GM12878 (cell line): Measurements from ENCODE around the gene VGLL3. TPM values are rescaled to one million over a fixed set of nuclear protein-coding genes. Genes with fewer than 3 reads are reported as not detected.

Experiments used
- ATAC-seq: fragments of 200-7000 bp; cut with Tn5 transposase; 3 replicates; pipeline ENCODE4 v1.9.1; 2020; ENCODE audit warnings: mild to moderate bottlenecking, moderate library complexity
- BruUV-seq: library from RNA; stranded (reverse); fragments of 400-500 nt; replicated peaks from 2 replicates; lab custom pipeline; 2021; lab: Mats Ljungman, UMichigan
- CTCF ChIA-PET: fragments of 300-600 bp; sonication (Branson Sonifier 250); formaldehyde crosslinking; extraction: SDS; loops from one replicate; lab custom pipeline; 2021; ENCODE audit warnings: inconsistent platforms; lab: Yijun Ruan, JAX
- POLR2A ChIA-PET: fragments of 350-600 bp; formaldehyde crosslinking; extraction: SDS; loops from one replicate; lab custom pipeline; 2021; ENCODE audit warnings: inconsistent platforms; lab: Charles Lee
- RAD21 ChIA-PET: fragments of 300-600 bp; sonication (Branson Sonifier 250); formaldehyde crosslinking; loops from one replicate; lab custom pipeline; 2023; ENCODE audit warnings: antibody characterized with exemption; ENCODE audit not compliant: unreplicated experiment; lab: Charles Lee
- SMC1A ChIA-PET: fragments of 300-600 bp; sonication (Branson Sonifier 250); formaldehyde crosslinking; loops from one replicate; lab custom pipeline; 2023; ENCODE audit not compliant: unreplicated experiment, uncharacterized antibody; lab: Charles Lee
- DNase-seq: peaks from one replicate; pipeline ENCODE4 v3.0.0-alpha.2; 2011; ENCODE audit warnings: low read depth, low spot score
- FAIRE-seq: peaks from 3 replicates; lab custom pipeline; 2011; peaks lifted over from hg19 to GRCh38; lab: Jason Lieb, UNC
- H2AFZ ChIP-seq: 2 replicates; pipeline ENCODE4 v1.6.0; 2011; ENCODE audit warnings: low read depth, low read length, control low read depth; ENCODE audit not compliant: control insufficient read depth
- H3K27ac ChIP-seq: 2 replicates; pipeline ENCODE4 v1.5.1; 2011; ENCODE audit warnings: control low read depth; ENCODE audit not compliant: control insufficient read depth, insufficient read depth
- H3K27me3 ChIP-seq, 2 experiments: replicated peaks in 1 of 2; 2 replicates each; pipeline versions ENCODE4 v1.6.0 to v1.6.1; 2011; ENCODE audit warnings: low read length in 1 of 2; ENCODE audit not compliant: control insufficient read depth in 2 of 2, insufficient read depth in 2 of 2
- H3K36me3 ChIP-seq, 2 experiments: 2 replicates each; pipeline ENCODE4 v1.5.1; 2011; ENCODE audit warnings: low read length in 1 of 2; ENCODE audit not compliant: control insufficient read depth in 2 of 2, insufficient read depth in 2 of 2
- H3K4me1 ChIP-seq: 2 replicates; pipeline ENCODE4 v1.6.1; 2011; ENCODE audit warnings: mild to moderate bottlenecking, low read length, moderate library complexity, mixed read lengths; ENCODE audit not compliant: control insufficient read depth, insufficient read depth
- H3K4me2 ChIP-seq: 2 replicates; pipeline ENCODE4 v1.6.0; 2011; ENCODE audit warnings: control low read depth; ENCODE audit not compliant: control insufficient read depth, insufficient read depth
- H3K4me3 ChIP-seq: fragments of 200-600 bp; sonication (generic); 2 replicates; pipeline ENCODE4 v1.5.1; 2016
- H3K79me2 ChIP-seq: 2 replicates; pipeline ENCODE4 v1.6.0; 2011; ENCODE audit warnings: low read length; ENCODE audit not compliant: control insufficient read depth, insufficient read depth
- H3K9ac ChIP-seq: 2 replicates; pipeline ENCODE4 v1.8.0; 2011; ENCODE audit warnings: low read length, control low read depth, mixed read lengths; ENCODE audit not compliant: control insufficient read depth, insufficient read depth
- H3K9me3 ChIP-seq: replicated peaks from 3 replicates; pipeline ENCODE4 v1.5.1; 2011; ENCODE audit warnings: mild to moderate bottlenecking, low read length; ENCODE audit not compliant: control insufficient read depth, insufficient read depth
- H4K20me1 ChIP-seq: 2 replicates; pipeline ENCODE4 v1.6.0; 2011; ENCODE audit not compliant: control insufficient read depth, insufficient read depth
- BCL11A ChIP-seq: IDR thresholded peaks from 2 replicates; pipeline ENCODE4 v1.6.1; 2011; ENCODE audit warnings: low read depth, low read length
- BHLHE40 ChIP-seq, 2 experiments: fragments of 450-650 bp in 1 of 2; IDR thresholded peaks; 2 replicates each; pipeline ENCODE4 v1.6.1; 2011 to 2017; ENCODE audit warnings: low read depth in 2 of 2, borderline replicate concordance in 1 of 2, improper control_type of control experiment in 1 of 2, low read length in 1 of 2, mild to moderate bottlenecking in 1 of 2
- BMI1 ChIP-seq: fragments of 450-650 bp; IDR thresholded peaks from 2 replicates; pipeline ENCODE4 v1.6.1; 2016; ENCODE audit warnings: mild to moderate bottlenecking, moderate library complexity, borderline replicate concordance
- DPF2 ChIP-seq: fragments of 450-650 bp; IDR thresholded peaks from 2 replicates; pipeline ENCODE4 v1.6.1; 2017; ENCODE audit warnings: mild to moderate bottlenecking
- ETV6 ChIP-seq, 2 experiments: fragments of 450-650 bp in 1 of 2; IDR thresholded peaks in 1 of 2; conservative IDR thresholded peaks in 1 of 2; 2 replicates each; pipeline ENCODE4 v1.6.1; 2014; ENCODE audit warnings: antibody characterized with exemption in 1 of 2, borderline replicate concordance in 1 of 2, low read depth in 1 of 2, mild to moderate bottlenecking in 1 of 2, moderate library complexity in 1 of 2
- NRF1 ChIP-seq: conservative IDR thresholded peaks from 2 replicates; pipeline ENCODE4 v1.6.1; 2011; ENCODE audit warnings: mild to moderate bottlenecking, low read depth, low read length, improper control_type of control experiment
- POLR2AphosphoS2 ChIP-seq: IDR thresholded peaks from 2 replicates; pipeline ENCODE4 v1.6.1; 2011; ENCODE audit warnings: low read depth, mild to moderate bottlenecking, low read length, improper control_type of control experiment, moderate library complexity
- RELA ChIP-seq: fragments of 450-650 bp; IDR thresholded peaks from 2 replicates; pipeline ENCODE4 v1.8.0; 2014; ENCODE audit warnings: borderline replicate concordance; ENCODE audit not compliant: partially characterized antibody
- STAT3 ChIP-seq: IDR thresholded peaks from 2 replicates; pipeline ENCODE4 v1.6.1; 2011; ENCODE audit warnings: low read depth, low read length, improper control_type of control experiment
- ZNF24 ChIP-seq: fragments of 450-650 bp; IDR thresholded peaks from 2 replicates; pipeline ENCODE4 v1.6.1; 2017; ENCODE audit warnings: antibody characterized with exemption, mild to moderate bottlenecking
- WGBS: methylation state at CpG from one replicate; pipeline ENCODE4 v1.1.6; 2016; ENCODE audit warnings: low lambda C conversion rate; ENCODE audit not compliant: insufficient replicate concordance, insufficient coverage; ENCODE audit errors: missing lambda C conversion rate; 5-methylcytosine and 5-hydroxymethylcytosine counted together
- in situ Hi-C: fragments of 300-500 bp; cut with MboI; formaldehyde crosslinking; loops from 9 replicates; pipeline ENCODE4 v1.14.3; 2018; ENCODE audit warnings: mixed read lengths
- intact Hi-C: fragments of 100-400 bp; cut with micrococcal nuclease; formaldehyde crosslinking; loops from one replicate; pipeline ENCODE4 v1.14.2; 2022; ENCODE audit not compliant: unreplicated experiment
- polyA plus RNA-seq, 11 experiments: library from polyadenylated mRNA; depleted of rRNA in 4 of 11; unstranded in 6 of 11; stranded (reverse) in 5 of 11; fragments of >200 nt; fragmentation: Nextera tagmentation in 4 of 11; fragmentation: Illumina TruSeq in 1 of 11; extraction: Ambion mirVana in 4 of 11; extraction: Trizol in 1 of 11; gene quantifications; 1 replicate in 1 of 11; 2 replicates in 10 of 11; pipeline versions ENCODE4 v1.2.1 to v1.2.3, GENCODE V29; 2011 to 2016; ENCODE audit warnings: inconsistent platforms in 2 of 11, missing spikeins in 2 of 11, low read depth in 1 of 11
- total RNA-seq, 4 experiments: library from RNA; depleted of rRNA in 3 of 4; stranded (reverse); fragments of >200 nt in 3 of 4; fragmentation: Illumina TruSeq in 1 of 4; extraction: Trizol in 1 of 4; gene quantifications; 2 replicates each; pipeline versions ENCODE4 v1.2.1 to v1.2.3, GENCODE V29; 2013 to 2021
- TF ChIP-seq, protein P1 (sequence below): fragments of 450-650 bp; IDR thresholded peaks from 2 replicates; pipeline ENCODE4 v1.6.1; 2017; ENCODE audit warnings: antibody characterized with exemption, mild to moderate bottlenecking, moderate library complexity
- TF ChIP-seq, protein P2 (sequence below): IDR thresholded peaks from 2 replicates; pipeline ENCODE4 v1.6.1; 2012; ENCODE audit warnings: low read length, inconsistent platforms
- TF ChIP-seq, protein P3 (sequence below): fragments of 450-650 bp; IDR thresholded peaks from 2 replicates; pipeline ENCODE4 v1.6.1; 2014; ENCODE audit warnings: mild to moderate bottlenecking
- TF ChIP-seq, protein P4 (sequence below): fragments of 150-350 bp; IDR thresholded peaks from 2 replicates; pipeline ENCODE4 v1.6.1; 2016; ENCODE audit warnings: low read depth, low read length

VGLL3 gene
- total and polyA plus RNA-seq, 10 of the 15 experiments (the other 5 are each of a cell fraction or from before 2014, with no cell fraction given) = 0.05 TPM; not detected in 9

DNA sequence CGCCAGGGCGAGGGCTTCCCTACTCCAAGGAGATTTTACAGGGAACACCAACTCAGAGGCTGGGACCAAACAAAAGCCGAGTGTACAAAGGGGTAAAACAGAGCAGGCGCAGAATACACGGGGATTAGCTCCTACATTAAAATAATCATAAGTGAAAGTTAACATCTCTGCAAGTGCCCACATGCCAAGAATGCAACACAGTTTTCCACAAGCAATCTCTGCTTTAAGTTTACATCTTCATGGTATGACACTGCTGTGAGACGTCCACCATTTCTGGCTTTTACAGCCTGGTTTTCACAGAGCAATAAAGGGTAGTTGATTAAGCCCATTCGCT is 500 bp upstream of the VGLL3 start:
- H3K9ac ChIP-seq = no peak overlapping the region
- in situ Hi-C loops = no loop called here
- DNase-seq = no peak

More for the DNA sequence above, 500 bp upstream of the VGLL3 start:
- CTCF ChIA-PET = no interaction called here
- Histone ChIP-seq H3K9me3 (no peaks in the 10 kb centered on the region), H4K20me1 (no peaks in the 10 kb centered on the region), H3K27ac (no peak overlapping the region), H3K4me2 (no peak overlapping the region), H3K79me2 (no peaks in the 10 kb centered on the region), H2AFZ (no peak overlapping the region), H3K4me3 (no peak overlapping the region), H3K36me3 (no peaks in the 10 kb centered on the region), H3K4me1 (no peaks in the 10 kb centered on the region), H3K27me3 (peaks cover 2 to 9% of the 10 kb centered on the region in 2 experiments; a peak in 3 of 4 replicates)
- no TSS peak for BruUV-seq
- ATAC-seq (no peak), FAIRE-seq (no peak)
- POLR2A ChIA-PET = no interaction called here
- intact Hi-C loops = no loop called here
- no peak for TF ChIP-seq BMI1
- TF ChIP-seq, protein P1, sequence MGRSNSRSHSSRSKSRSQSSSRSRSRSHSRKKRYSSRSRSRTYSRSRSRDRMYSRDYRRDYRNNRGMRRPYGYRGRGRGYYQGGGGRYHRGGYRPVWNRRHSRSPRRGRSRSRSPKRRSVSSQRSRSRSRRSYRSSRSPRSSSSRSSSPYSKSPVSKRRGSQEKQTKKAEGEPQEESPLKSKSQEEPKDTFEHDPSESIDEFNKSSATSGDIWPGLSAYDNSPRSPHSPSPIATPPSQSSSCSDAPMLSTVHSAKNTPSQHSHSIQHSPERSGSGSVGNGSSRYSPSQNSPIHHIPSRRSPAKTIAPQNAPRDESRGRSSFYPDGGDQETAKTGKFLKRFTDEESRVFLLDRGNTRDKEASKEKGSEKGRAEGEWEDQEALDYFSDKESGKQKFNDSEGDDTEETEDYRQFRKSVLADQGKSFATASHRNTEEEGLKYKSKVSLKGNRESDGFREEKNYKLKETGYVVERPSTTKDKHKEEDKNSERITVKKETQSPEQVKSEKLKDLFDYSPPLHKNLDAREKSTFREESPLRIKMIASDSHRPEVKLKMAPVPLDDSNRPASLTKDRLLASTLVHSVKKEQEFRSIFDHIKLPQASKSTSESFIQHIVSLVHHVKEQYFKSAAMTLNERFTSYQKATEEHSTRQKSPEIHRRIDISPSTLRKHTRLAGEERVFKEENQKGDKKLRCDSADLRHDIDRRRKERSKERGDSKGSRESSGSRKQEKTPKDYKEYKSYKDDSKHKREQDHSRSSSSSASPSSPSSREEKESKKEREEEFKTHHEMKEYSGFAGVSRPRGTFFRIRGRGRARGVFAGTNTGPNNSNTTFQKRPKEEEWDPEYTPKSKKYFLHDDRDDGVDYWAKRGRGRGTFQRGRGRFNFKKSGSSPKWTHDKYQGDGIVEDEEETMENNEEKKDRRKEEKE = no peak
- TF ChIP-seq NRF1 = no peak
- no peak for TF ChIP-seq STAT3
- no peak for TF ChIP-seq DPF2
- no peak for TF ChIP-seq POLR2AphosphoS2
- TF ChIP-seq, protein P2, sequence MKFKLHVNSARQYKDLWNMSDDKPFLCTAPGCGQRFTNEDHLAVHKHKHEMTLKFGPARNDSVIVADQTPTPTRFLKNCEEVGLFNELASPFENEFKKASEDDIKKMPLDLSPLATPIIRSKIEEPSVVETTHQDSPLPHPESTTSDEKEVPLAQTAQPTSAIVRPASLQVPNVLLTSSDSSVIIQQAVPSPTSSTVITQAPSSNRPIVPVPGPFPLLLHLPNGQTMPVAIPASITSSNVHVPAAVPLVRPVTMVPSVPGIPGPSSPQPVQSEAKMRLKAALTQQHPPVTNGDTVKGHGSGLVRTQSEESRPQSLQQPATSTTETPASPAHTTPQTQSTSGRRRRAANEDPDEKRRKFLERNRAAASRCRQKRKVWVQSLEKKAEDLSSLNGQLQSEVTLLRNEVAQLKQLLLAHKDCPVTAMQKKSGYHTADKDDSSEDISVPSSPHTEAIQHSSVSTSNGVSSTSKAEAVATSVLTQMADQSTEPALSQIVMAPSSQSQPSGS = no peak
- TF ChIP-seq ZNF24 = no peak
- no peak for TF ChIP-seq ETV6 (conservative IDR thresholded peaks at IDR 0.05 in 1 of 2, IDR thresholded peaks at IDR 0.05 in 1 of 2; ENCODE audit: borderline replicate concordance in 1 of 2, low read depth in 1 of 2)
- TF ChIP-seq, protein P3, sequence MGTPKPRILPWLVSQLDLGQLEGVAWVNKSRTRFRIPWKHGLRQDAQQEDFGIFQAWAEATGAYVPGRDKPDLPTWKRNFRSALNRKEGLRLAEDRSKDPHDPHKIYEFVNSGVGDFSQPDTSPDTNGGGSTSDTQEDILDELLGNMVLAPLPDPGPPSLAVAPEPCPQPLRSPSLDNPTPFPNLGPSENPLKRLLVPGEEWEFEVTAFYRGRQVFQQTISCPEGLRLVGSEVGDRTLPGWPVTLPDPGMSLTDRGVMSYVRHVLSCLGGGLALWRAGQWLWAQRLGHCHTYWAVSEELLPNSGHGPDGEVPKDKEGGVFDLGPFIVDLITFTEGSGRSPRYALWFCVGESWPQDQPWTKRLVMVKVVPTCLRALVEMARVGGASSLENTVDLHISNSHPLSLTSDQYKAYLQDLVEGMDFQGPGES = no peak
- no peak for TF ChIP-seq BHLHE40 (IDR thresholded peaks at IDR 0.05; ENCODE audit: borderline replicate concordance in 1 of 2, low read depth in 2 of 2, low read length in 1 of 2)
- no peak for TF ChIP-seq RELA
- TF ChIP-seq, protein P4, sequence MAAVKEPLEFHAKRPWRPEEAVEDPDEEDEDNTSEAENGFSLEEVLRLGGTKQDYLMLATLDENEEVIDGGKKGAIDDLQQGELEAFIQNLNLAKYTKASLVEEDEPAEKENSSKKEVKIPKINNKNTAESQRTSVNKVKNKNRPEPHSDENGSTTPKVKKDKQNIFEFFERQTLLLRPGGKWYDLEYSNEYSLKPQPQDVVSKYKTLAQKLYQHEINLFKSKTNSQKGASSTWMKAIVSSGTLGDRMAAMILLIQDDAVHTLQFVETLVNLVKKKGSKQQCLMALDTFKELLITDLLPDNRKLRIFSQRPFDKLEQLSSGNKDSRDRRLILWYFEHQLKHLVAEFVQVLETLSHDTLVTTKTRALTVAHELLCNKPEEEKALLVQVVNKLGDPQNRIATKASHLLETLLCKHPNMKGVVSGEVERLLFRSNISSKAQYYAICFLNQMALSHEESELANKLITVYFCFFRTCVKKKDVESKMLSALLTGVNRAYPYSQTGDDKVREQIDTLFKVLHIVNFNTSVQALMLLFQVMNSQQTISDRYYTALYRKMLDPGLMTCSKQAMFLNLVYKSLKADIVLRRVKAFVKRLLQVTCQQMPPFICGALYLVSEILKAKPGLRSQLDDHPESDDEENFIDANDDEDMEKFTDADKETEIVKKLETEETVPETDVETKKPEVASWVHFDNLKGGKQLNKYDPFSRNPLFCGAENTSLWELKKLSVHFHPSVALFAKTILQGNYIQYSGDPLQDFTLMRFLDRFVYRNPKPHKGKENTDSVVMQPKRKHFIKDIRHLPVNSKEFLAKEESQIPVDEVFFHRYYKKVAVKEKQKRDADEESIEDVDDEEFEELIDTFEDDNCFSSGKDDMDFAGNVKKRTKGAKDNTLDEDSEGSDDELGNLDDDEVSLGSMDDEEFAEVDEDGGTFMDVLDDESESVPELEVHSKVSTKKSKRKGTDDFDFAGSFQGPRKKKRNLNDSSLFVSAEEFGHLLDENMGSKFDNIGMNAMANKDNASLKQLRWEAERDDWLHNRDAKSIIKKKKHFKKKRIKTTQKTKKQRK = no peak
- TF ChIP-seq BCL11A = no peak
- SMC1A ChIA-PET = interaction anchor here (1.2 kb wide), 1 partner anchor 25 kb away, joined by 3 read pairs; no protein-coding TSS in a partner anchor
- 19% methylated on average over 7 of the region's 7 CpGs for WGBS
- RAD21 ChIA-PET = no interaction called here
